A673 (cell line): ENCODE data around the gene ZNF653. TPM values are rescaled to one million over a fixed set of nuclear protein-coding genes. Genes with fewer than 3 reads are reported as not detected.
A peak's percentile ranks its signal among the peaks of the same experiment; 100 is the strongest.

Source experiments
- BruUV-seq: library from RNA; stranded (reverse); fragments of 400-500 nt; replicated peaks from 2 replicates; lab custom pipeline; 2021; lab: Mats Ljungman, UMichigan
- CTCF ChIA-PET: fragments of 300-600 bp; sonication (Branson Sonifier 250); formaldehyde crosslinking; loops from one replicate; lab custom pipeline; 2022; ENCODE audit warnings: antibody characterized with exemption; lab: Charles Lee
- POLR2A ChIA-PET: fragments of 300-600 bp; sonication (Branson Sonifier 250); formaldehyde crosslinking; loops from one replicate; lab custom pipeline; 2022; ENCODE audit warnings: antibody characterized with exemption; ENCODE audit not compliant: low non-redundant PET; lab: Charles Lee
- DNase-seq: peaks from one replicate; pipeline ENCODE4 v3.0.0-alpha.2; 2015; ENCODE audit warnings: low spot score
- H3K27ac ChIP-seq: fragments of 200-600 bp; sonication (generic); 2 replicates; pipeline ENCODE4 v1.5.1; 2016; ENCODE audit warnings: mixed run types, low read depth, mild to moderate bottlenecking, mixed read lengths, antibody characterized with exemption, low read length; ENCODE audit not compliant: poor library complexity, severe bottlenecking
- H3K27me3 ChIP-seq: fragments of 200-600 bp; sonication (generic); replicated peaks from 2 replicates; pipeline ENCODE4 v1.6.1; 2017; ENCODE audit warnings: mixed run types, low read depth, mild to moderate bottlenecking, mixed read lengths, antibody characterized with exemption, low read length; ENCODE audit not compliant: insufficient read depth, poor library complexity
- H3K36me3 ChIP-seq: fragments of 200-600 bp; sonication (generic); 2 replicates; pipeline ENCODE4 v1.6.1; 2016; ENCODE audit warnings: mixed run types, mild to moderate bottlenecking, mixed read lengths, antibody characterized with exemption, low read length; ENCODE audit not compliant: insufficient read depth, poor library complexity, severe bottlenecking
- H3K4me1 ChIP-seq: fragments of 200-600 bp; sonication (generic); 2 replicates; pipeline ENCODE4 v1.6.1; 2017; ENCODE audit warnings: mixed run types, mild to moderate bottlenecking, mixed read lengths, antibody characterized with exemption, low read length; ENCODE audit not compliant: insufficient read depth, poor library complexity, severe bottlenecking
- H3K4me3 ChIP-seq: fragments of 200-600 bp; sonication (generic); 2 replicates; pipeline ENCODE4 v1.5.1; 2016; ENCODE audit warnings: low read depth, mixed run types, mild to moderate bottlenecking, mixed read lengths, low read length; ENCODE audit not compliant: poor library complexity, severe bottlenecking
- H3K9me3 ChIP-seq: fragments of 200-600 bp; sonication (generic); 2 replicates; pipeline ENCODE4 v1.6.1; 2016; ENCODE audit warnings: mixed run types, low read depth, mild to moderate bottlenecking, mixed read lengths, antibody characterized with exemption, low read length; ENCODE audit not compliant: poor library complexity, severe bottlenecking
- EZH2 ChIP-seq: fragments of 200-600 bp; sonication (generic); IDR thresholded peaks from 2 replicates; pipeline ENCODE4 v1.6.1; 2017; ENCODE audit warnings: borderline replicate concordance, low read depth, mild to moderate bottlenecking, mixed read lengths, antibody characterized with exemption, low read length; ENCODE audit not compliant: poor library complexity, severe bottlenecking
- intact Hi-C: fragments of 100-400 bp; cut with micrococcal nuclease; formaldehyde crosslinking; loops from one replicate; pipeline ENCODE4 v1.10.0; 2022; ENCODE audit not compliant: unreplicated experiment
- total RNA-seq: library from RNA; stranded (reverse); gene quantifications from 2 replicates; pipeline ENCODE4 v1.2.3, GENCODE V29; 2021
- TF ChIP-seq, protein P1 (sequence below): fragments of 300-800, 200-600 bp; sonication (generic); conservative IDR thresholded peaks from 2 replicates; pipeline ENCODE4 v1.5.1; 2017; ENCODE audit warnings: low read depth, mild to moderate bottlenecking, antibody characterized with exemption, low read length, moderate library complexity, mixed read lengths

ZNF653 gene
- total RNA-seq, 1 experiment from 2014 or later, result 15.9 TPM

DNA sequence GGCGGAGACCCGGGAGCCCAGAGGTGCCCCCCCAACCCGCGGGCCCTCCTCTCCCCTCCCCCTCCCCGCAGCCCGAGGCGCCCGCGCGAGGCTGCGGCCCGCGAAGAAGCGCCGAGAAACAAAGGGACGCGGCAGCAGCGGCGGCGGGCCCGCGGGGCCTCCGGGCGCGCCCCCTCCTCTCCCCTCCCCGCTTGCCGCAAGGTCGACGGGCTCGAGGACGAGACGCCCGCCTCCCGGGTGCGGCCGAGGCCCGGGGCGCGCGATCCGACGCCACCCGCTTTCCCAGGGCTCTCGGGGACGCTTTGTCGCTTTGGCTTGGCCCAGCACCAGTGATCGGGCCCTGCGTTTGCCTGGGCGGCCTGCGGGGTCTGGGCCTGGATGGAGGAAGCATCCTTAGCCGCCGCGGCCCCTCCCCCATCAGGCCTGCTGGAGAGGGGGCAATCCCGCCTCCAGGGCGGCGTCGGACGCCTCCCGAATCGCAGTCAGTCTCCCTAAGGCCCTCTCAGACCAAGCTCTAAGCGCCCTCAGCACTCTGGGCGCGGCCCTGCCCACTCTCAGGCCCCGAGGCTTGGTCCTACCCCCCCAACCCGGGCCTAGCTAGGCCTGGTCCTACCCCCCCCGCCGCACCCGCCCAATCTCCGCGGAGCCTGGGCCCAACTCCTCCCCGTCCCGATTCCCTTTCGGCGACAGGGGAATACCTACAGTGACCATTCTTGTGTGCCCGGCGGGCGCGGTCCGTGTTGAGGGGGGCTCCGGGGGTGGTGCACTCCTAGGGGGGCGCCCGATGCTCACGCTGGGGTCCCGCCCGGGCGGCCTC lies 25.5 kb downstream of the ZNF653 start:
- intact Hi-C loops, result no loop called here
- CTCF ChIA-PET, result interaction anchor here (0.7 to 1.2 kb wide), 2 partner anchors 97 to 186 kb away, joined by 3 read pairs; no protein-coding TSS in a partner anchor
- peak overlapping the region; percentile 44 for H3K4me3 ChIP-seq
- no peak for DNase-seq
- peaks cover 21% of the 10 kb centered on the region for H3K4me1 ChIP-seq
- BruUV-seq, result no TSS peak
- H3K9me3 ChIP-seq, result no peaks in the 10 kb centered on the region
- peak; percentile 53 for TF ChIP-seq EZH2
- TF ChIP-seq, protein P1, sequence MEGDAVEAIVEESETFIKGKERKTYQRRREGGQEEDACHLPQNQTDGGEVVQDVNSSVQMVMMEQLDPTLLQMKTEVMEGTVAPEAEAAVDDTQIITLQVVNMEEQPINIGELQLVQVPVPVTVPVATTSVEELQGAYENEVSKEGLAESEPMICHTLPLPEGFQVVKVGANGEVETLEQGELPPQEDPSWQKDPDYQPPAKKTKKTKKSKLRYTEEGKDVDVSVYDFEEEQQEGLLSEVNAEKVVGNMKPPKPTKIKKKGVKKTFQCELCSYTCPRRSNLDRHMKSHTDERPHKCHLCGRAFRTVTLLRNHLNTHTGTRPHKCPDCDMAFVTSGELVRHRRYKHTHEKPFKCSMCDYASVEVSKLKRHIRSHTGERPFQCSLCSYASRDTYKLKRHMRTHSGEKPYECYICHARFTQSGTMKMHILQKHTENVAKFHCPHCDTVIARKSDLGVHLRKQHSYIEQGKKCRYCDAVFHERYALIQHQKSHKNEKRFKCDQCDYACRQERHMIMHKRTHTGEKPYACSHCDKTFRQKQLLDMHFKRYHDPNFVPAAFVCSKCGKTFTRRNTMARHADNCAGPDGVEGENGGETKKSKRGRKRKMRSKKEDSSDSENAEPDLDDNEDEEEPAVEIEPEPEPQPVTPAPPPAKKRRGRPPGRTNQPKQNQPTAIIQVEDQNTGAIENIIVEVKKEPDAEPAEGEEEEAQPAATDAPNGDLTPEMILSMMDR, result no peak
- POLR2A ChIA-PET, result no interaction called here
- no peak overlapping the region for H3K27ac ChIP-seq
- peaks cover 21% of the 10 kb centered on the region for H3K27me3 ChIP-seq
- H3K36me3 ChIP-seq, result no peaks in the 10 kb centered on the region

- Histone ChIP-seq H3K36me3 (no peaks in the 10 kb centered on the region), H3K27me3 (peaks cover 21% of the 10 kb centered on the region), H3K4me1 (peaks cover 21% of the 10 kb centered on the region), H3K9me3 (no peaks in the 10 kb centered on the region), H3K27ac (no peak overlapping the region), H3K4me3 (peak overlapping the region; percentile 44)
- peak; percentile 63 for DNase-seq
- no TSS peak for BruUV-seq
- ChIA-PET CTCF (interaction anchor here (0.7 kb wide), 1 partner anchor 96 kb away, joined by 3 read pairs; no protein-coding TSS in a partner anchor), POLR2A (no interaction called here)
- intact Hi-C loops, result no loop called here
- TF ChIP-seq EZH2, result no peak
- TF ChIP-seq, protein P1, result no peak
Measured at GRCh38 chr19:11479090-11479897, 26.3 kb downstream of the ZNF653 start.

DNA sequence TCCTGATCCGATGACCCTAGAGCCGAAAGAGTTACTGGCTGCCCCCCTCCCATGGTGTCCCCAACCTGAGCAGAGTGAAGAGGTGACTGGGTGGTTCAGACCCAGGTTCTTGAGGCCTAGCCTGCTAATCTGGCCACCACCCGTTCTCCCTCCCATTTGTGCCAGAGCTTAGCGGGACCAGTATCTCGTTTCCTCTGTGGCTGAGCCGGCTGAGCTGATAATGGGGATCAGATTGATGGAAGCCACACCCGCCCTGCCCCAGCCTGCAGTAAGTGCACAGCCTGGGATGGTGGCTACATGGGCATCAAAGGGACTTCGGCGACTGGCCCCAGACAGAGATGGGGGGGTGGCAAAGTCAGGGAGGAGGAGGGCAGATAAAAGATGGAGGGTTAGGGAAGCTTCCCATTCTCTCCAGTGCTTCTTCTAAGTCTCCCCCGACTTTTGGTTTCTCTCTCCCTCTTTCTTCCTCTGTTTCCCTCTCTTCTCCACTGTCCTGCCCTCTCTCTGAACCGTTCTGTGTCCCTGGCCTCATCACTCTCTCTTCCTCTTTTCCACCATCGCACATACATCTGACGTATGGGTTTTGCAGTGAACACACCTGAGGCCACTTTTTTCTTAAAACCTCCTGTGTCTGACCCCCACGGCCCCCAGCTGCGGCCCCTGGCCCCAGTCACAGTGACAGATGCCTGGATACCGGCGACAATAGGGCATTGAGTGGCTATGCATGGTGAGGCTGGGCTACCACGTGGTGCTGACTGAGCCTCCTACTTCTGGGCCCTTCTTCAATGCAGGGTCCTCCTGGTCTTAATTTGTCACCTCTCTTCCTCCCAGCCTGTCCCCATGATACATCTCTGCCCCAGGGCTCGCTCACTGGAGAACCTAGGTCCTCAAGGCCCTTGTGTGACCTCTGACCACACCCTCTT lies 27.2 kb downstream of the ZNF653 start:
- no peak for DNase-seq
- intact Hi-C loops, result no loop called here
- TF ChIP-seq EZH2, result no peak
- TF ChIP-seq, protein P1, result no peak
- Histone ChIP-seq H3K27ac (no peak overlapping the region), H3K4me3 (no peak overlapping the region), H3K9me3 (no peaks in the 10 kb centered on the region), H3K4me1 (peaks cover 21% of the 10 kb centered on the region), H3K27me3 (peaks cover 21% of the 10 kb centered on the region), H3K36me3 (no peaks in the 10 kb centered on the region)
- no TSS peak for BruUV-seq
- ChIA-PET POLR2A (no interaction called here), CTCF (interaction anchor here (0.6 kb wide), 2 partner anchors 242 to 523 kb away, joined by 4 to 5 read pairs; no protein-coding TSS in a partner anchor)
